ENCODE data around the gene ZNF749.

- TF ChIP-seq CTCF (conservative IDR thresholded peaks at IDR 0.05; ENCODE audit: low read depth, low read length) (no peak), EZH2phosphoT487 (IDR thresholded peaks at IDR 0.05; ENCODE audit: borderline replicate concordance, low read length) (no peak)
These were observed 601 bp upstream of the ZNF749 start for GRCh38 chr19:57434386-57435061.

Data from PC-3 (cell line).